ENCODE measurements around the gene IL1RAPL1.

The IL1RAPL1 gene

GRCh38 chrX:28599957-28600356 is 12.7 kb downstream of the IL1RAPL1 start:
- H3K27ac Mint-ChIP-seq, result no peak overlapping the region
- H3K36me3 Mint-ChIP-seq, result no peaks in the 10 kb centered on the region
- no peaks in the 10 kb centered on the region for H3K9me3 Mint-ChIP-seq
- no peaks in the 10 kb centered on the region for H3K4me1 Mint-ChIP-seq
- no peak overlapping the region for H3K4me3 Mint-ChIP-seq
- no peak for ATAC-seq
- no peaks in the 10 kb centered on the region for H3K27me3 Mint-ChIP-seq

GRCh38 chrX:28609003-28609402 is 21.8 kb downstream of the IL1RAPL1 start:
- H3K4me3 Mint-ChIP-seq, result no peak overlapping the region
- no peak for ATAC-seq
- H3K27me3 Mint-ChIP-seq, result no peaks in the 10 kb centered on the region
- H3K36me3 Mint-ChIP-seq, result no peaks in the 10 kb centered on the region
- no peak overlapping the region for H3K27ac Mint-ChIP-seq
- H3K4me1 Mint-ChIP-seq, result no peaks in the 10 kb centered on the region
- peaks cover 4% of the 10 kb centered on the region for H3K9me3 Mint-ChIP-seq

GRCh38 chrX:28609917-28610613 is 22.8 kb downstream of the IL1RAPL1 start:
- Mint-ChIP-seq H3K9me3 (peaks cover 3% of the 10 kb centered on the region), H3K27me3 (no peaks in the 10 kb centered on the region), H3K4me3 (no peak overlapping the region), H3K36me3 (no peaks in the 10 kb centered on the region), H3K4me1 (no peaks in the 10 kb centered on the region), H3K27ac (no peak overlapping the region)
- no peak for ATAC-seq

- Mint-ChIP-seq H3K27ac (no peak overlapping the region), H3K36me3 (no peaks in the 10 kb centered on the region), H3K27me3 (no peaks in the 10 kb centered on the region), H3K9me3 (no peaks in the 10 kb centered on the region), H3K4me3 (no peak overlapping the region), H3K4me1 (no peaks in the 10 kb centered on the region)
- no peak for ATAC-seq
Observed at GRCh38 chrX:28610746-28611145, 23.5 kb downstream of the IL1RAPL1 start.

- H3K36me3 Mint-ChIP-seq, result no peaks in the 10 kb centered on the region
- H3K27me3 Mint-ChIP-seq, result no peaks in the 10 kb centered on the region
- H3K4me3 Mint-ChIP-seq, result no peak overlapping the region
- H3K27ac Mint-ChIP-seq, result no peak overlapping the region
- no peaks in the 10 kb centered on the region for H3K4me1 Mint-ChIP-seq
- ATAC-seq, result no peak
- no peaks in the 10 kb centered on the region for H3K9me3 Mint-ChIP-seq
Observed at GRCh38 chrX:28613558-28613957, 26.3 kb downstream of the IL1RAPL1 start.

- ATAC-seq, result no peak
- Mint-ChIP-seq H3K4me1 (no peaks in the 10 kb centered on the region), H3K9me3 (peaks cover 3% of the 10 kb centered on the region), H3K36me3 (no peaks in the 10 kb centered on the region), H3K4me3 (no peak overlapping the region), H3K27ac (no peak overlapping the region), H3K27me3 (no peaks in the 10 kb centered on the region)
Observed at GRCh38 chrX:28625223-28625622, 38.0 kb downstream of the IL1RAPL1 start.

- Mint-ChIP-seq H3K4me3 (no peak overlapping the region), H3K9me3 (no peaks in the 10 kb centered on the region), H3K27me3 (no peaks in the 10 kb centered on the region), H3K36me3 (no peaks in the 10 kb centered on the region), H3K27ac (no peak overlapping the region), H3K4me1 (no peaks in the 10 kb centered on the region)
- ATAC-seq, result no peak
Observed at GRCh38 chrX:28626515-28626914, 39.3 kb downstream of the IL1RAPL1 start.

GRCh38 chrX:28628120-28628519 is 40.9 kb downstream of the IL1RAPL1 start:
- no peak for ATAC-seq
- H3K36me3 Mint-ChIP-seq, result no peaks in the 10 kb centered on the region
- H3K4me1 Mint-ChIP-seq, result no peaks in the 10 kb centered on the region
- H3K9me3 Mint-ChIP-seq, result no peaks in the 10 kb centered on the region
- H3K27me3 Mint-ChIP-seq, result no peaks in the 10 kb centered on the region
- H3K27ac Mint-ChIP-seq, result no peak overlapping the region
- H3K4me3 Mint-ChIP-seq, result no peak overlapping the region

- Mint-ChIP-seq H3K27me3 (no peaks in the 10 kb centered on the region), H3K4me1 (no peaks in the 10 kb centered on the region), H3K36me3 (no peaks in the 10 kb centered on the region), H3K4me3 (no peak overlapping the region), H3K27ac (no peak overlapping the region), H3K9me3 (peaks cover 3% of the 10 kb centered on the region)
- no peak for ATAC-seq
Observed at GRCh38 chrX:28638775-28639174, 51.5 kb downstream of the IL1RAPL1 start.

GRCh38 chrX:28639451-28639850 is 52.2 kb downstream of the IL1RAPL1 start:
- H3K27me3 Mint-ChIP-seq, result no peaks in the 10 kb centered on the region
- H3K4me3 Mint-ChIP-seq, result no peak overlapping the region
- no peak for ATAC-seq

GRCh38 chrX:28649541-28649940 is 62.3 kb downstream of the IL1RAPL1 start:
- no peak overlapping the region for H3K4me3 Mint-ChIP-seq
- ATAC-seq, result no peak
- no peaks in the 10 kb centered on the region for H3K9me3 Mint-ChIP-seq
- H3K36me3 Mint-ChIP-seq, result no peaks in the 10 kb centered on the region
- H3K27ac Mint-ChIP-seq, result no peak overlapping the region
- H3K27me3 Mint-ChIP-seq, result no peaks in the 10 kb centered on the region
- H3K4me1 Mint-ChIP-seq, result no peaks in the 10 kb centered on the region

More at GRCh38 chrX:28639451-28639850, 52.2 kb downstream of the IL1RAPL1 start:
- H3K4me1 Mint-ChIP-seq, result no peaks in the 10 kb centered on the region
- H3K27ac Mint-ChIP-seq, result no peak overlapping the region
- peaks cover 3% of the 10 kb centered on the region for H3K9me3 Mint-ChIP-seq
- no peaks in the 10 kb centered on the region for H3K36me3 Mint-ChIP-seq

- H3K9me3 Mint-ChIP-seq, result peaks cover 2% of the 10 kb centered on the region
- H3K27me3 Mint-ChIP-seq, result no peaks in the 10 kb centered on the region
- ATAC-seq, result no peak
- H3K4me1 Mint-ChIP-seq, result no peaks in the 10 kb centered on the region
- no peaks in the 10 kb centered on the region for H3K36me3 Mint-ChIP-seq
- no peak overlapping the region for H3K4me3 Mint-ChIP-seq
- no peak overlapping the region for H3K27ac Mint-ChIP-seq
Observed at GRCh38 chrX:28651186-28651585, 63.9 kb downstream of the IL1RAPL1 start.

- no peak for ATAC-seq
Observed at GRCh38 chrX:28659269-28659668, 72.0 kb downstream of the IL1RAPL1 start.

GRCh38 chrX:28665778-28666177 is 78.5 kb downstream of the IL1RAPL1 start:
- H3K27me3 Mint-ChIP-seq, result no peaks in the 10 kb centered on the region
- H3K4me1 Mint-ChIP-seq, result no peaks in the 10 kb centered on the region
- no peaks in the 10 kb centered on the region for H3K36me3 Mint-ChIP-seq
- no peak overlapping the region for H3K4me3 Mint-ChIP-seq
- no peak for ATAC-seq
- no peaks in the 10 kb centered on the region for H3K9me3 Mint-ChIP-seq
- no peak overlapping the region for H3K27ac Mint-ChIP-seq

More at GRCh38 chrX:28659269-28659668, 72.0 kb downstream of the IL1RAPL1 start:
- Mint-ChIP-seq H3K9me3 (peaks cover 6% of the 10 kb centered on the region), H3K4me1 (no peaks in the 10 kb centered on the region), H3K27me3 (no peaks in the 10 kb centered on the region), H3K36me3 (no peaks in the 10 kb centered on the region), H3K4me3 (no peak overlapping the region), H3K27ac (no peak overlapping the region)

GRCh38 chrX:28668303-28668702 is 81.1 kb downstream of the IL1RAPL1 start:
- no peak for ATAC-seq
- Mint-ChIP-seq H3K36me3 (no peaks in the 10 kb centered on the region), H3K4me3 (no peak overlapping the region), H3K27me3 (no peaks in the 10 kb centered on the region), H3K27ac (no peak overlapping the region), H3K9me3 (no peaks in the 10 kb centered on the region), H3K4me1 (no peaks in the 10 kb centered on the region)

GRCh38 chrX:28668957-28669356 is 81.7 kb downstream of the IL1RAPL1 start:
- ATAC-seq, result no peak
- no peaks in the 10 kb centered on the region for H3K4me1 Mint-ChIP-seq
- H3K36me3 Mint-ChIP-seq, result no peaks in the 10 kb centered on the region
- no peaks in the 10 kb centered on the region for H3K27me3 Mint-ChIP-seq
- H3K27ac Mint-ChIP-seq, result no peak overlapping the region
- no peaks in the 10 kb centered on the region for H3K9me3 Mint-ChIP-seq
- no peak overlapping the region for H3K4me3 Mint-ChIP-seq

Measured in stimulated activated memory B cell treated with anti-CD40 and anti-IgM and Interleukin-4, amounts not matched to agents 10 μg/mL and 1 μg/mL and 100 μg/mL, for 72 hours (primary cell).